Natural killer cell treated with Interleukin-12 subunit alpha and Interleukin-12 subunit beta and Interleukin-15 and Interleukin-18, amount 100 ng/mL, for 72 hours (primary cell): ENCODE results near the gene GALNT18. TPM values are rescaled to one million over a fixed set of nuclear protein-coding genes. Genes with fewer than 3 reads are reported as not detected.
"Not testable (repeated sequence)": the region's sequence is repeated elsewhere in the genome, so short reads cannot be mapped to it uniquely, and the experiment has no call there.

ENCODE experiments used
- ATAC-seq, 2 donors: fragments of 150-1000 bp; cut with Tn5 transposase in 1 of 2; sonication (Bioruptor Pico), chemical (Tn5 transposase) in 1 of 2; 2 replicates each; pipeline ENCODE4 v1.10.0; 2021
- DNase-seq: peaks from one replicate; pipeline ENCODE4 v3.0.0; 2022; ENCODE audit warnings: low spot score
- H3K27ac Mint-ChIP-seq, 2 donors: 1 replicate in 1 of 2; 2 replicates in 1 of 2; pipeline ENCODE4 v1.8.0; 2022; ENCODE audit warnings: mixed read lengths in 2 of 2, mild to moderate bottlenecking in 1 of 2, moderate library complexity in 1 of 2
- H3K27me3 Mint-ChIP-seq, 2 donors: 1 replicate in 1 of 2; 2 replicates in 1 of 2; pipeline ENCODE4 v1.8.0; 2022; ENCODE audit warnings: mixed read lengths in 2 of 2
- H3K36me3 Mint-ChIP-seq: one replicate; pipeline ENCODE4 v1.8.0; 2022; ENCODE audit warnings: mixed read lengths
- H3K4me1 Mint-ChIP-seq, 2 donors: 1 replicate in 1 of 2; 2 replicates in 1 of 2; pipeline ENCODE4 v1.8.0; 2022; ENCODE audit warnings: low read depth in 2 of 2, mixed read lengths in 2 of 2, mild to moderate bottlenecking in 1 of 2
- H3K4me3 Mint-ChIP-seq: one replicate; pipeline ENCODE4 v1.8.0; 2022; ENCODE audit warnings: mixed read lengths
- H3K9me3 Mint-ChIP-seq: 2 replicates; pipeline ENCODE4 v1.8.0; 2022; ENCODE audit warnings: mixed read lengths
- total RNA-seq, 2 donors: library from RNA; stranded (reverse); gene quantifications; one replicate each; pipeline ENCODE4 v1.2.3, GENCODE V29; 2022

GALNT18 gene
- total RNA-seq, 2 donors from 2014 or later = 0.29 to 0.73 TPM

DNA sequence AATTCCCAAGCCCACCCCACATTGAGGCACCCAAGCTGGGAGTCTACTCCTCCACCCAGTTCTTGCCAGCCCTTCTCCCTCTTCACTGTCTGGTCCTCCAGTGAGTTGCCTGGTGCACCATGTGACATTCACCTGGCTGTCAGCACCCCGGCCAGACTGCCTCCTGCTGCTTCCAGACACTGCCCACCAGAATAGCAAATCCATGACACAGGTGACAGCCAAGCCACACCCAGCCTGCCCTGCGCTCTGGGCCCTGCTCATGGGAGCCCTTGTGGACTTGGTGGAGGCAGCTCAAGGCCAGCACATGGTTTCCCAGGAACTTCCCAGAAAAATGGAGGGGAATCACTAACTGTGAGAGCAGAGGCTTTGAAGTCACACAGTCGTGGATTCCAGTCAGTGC lies 172.5 kb downstream of the GALNT18 start:
- H3K27me3 Mint-ChIP-seq = peaks cover 7% of the 10 kb centered on the region in 2 donors
- H3K27ac Mint-ChIP-seq = no peak overlapping the region
- no peak overlapping the region for H3K4me3 Mint-ChIP-seq
- ATAC-seq (peak in 1 of 2 donors; percentile 8), DNase-seq (no peak)
- H3K36me3 Mint-ChIP-seq = no peaks in the 10 kb centered on the region
- H3K9me3 Mint-ChIP-seq = no peaks in the 10 kb centered on the region
- H3K4me1 Mint-ChIP-seq = peaks cover 0 to 3% of the 10 kb centered on the region in 2 donors

DNA sequence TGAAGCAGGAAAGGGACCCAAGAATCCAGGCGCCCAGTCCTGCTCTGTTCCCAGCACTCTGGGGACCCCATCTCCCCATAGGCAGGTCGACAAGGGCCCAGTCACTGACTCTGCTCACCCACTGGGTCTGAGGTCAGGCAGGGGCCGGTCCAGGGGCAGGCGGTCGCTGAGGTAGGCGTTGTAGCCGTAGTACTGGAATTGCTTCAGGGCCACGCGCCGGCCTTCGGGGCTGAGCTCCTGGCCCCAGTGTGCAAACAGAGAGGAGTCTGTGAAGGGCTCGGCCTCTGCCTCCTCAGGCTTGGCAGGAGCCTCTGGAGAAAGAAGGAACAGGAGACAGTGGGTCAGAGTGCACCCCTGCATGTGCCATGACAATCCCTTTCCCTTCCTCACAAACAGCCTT lies 173.2 kb downstream of the GALNT18 start:
- ATAC-seq (no peak), DNase-seq (no peak)
- no peaks in the 10 kb centered on the region for H3K9me3 Mint-ChIP-seq
- H3K4me1 Mint-ChIP-seq = peaks cover 0 to 3% of the 10 kb centered on the region in 2 donors
- no peak overlapping the region for H3K27ac Mint-ChIP-seq
- no peaks in the 10 kb centered on the region for H3K36me3 Mint-ChIP-seq
- no peak overlapping the region for H3K4me3 Mint-ChIP-seq
- H3K27me3 Mint-ChIP-seq = peaks cover 7% of the 10 kb centered on the region in 2 donors

DNA sequence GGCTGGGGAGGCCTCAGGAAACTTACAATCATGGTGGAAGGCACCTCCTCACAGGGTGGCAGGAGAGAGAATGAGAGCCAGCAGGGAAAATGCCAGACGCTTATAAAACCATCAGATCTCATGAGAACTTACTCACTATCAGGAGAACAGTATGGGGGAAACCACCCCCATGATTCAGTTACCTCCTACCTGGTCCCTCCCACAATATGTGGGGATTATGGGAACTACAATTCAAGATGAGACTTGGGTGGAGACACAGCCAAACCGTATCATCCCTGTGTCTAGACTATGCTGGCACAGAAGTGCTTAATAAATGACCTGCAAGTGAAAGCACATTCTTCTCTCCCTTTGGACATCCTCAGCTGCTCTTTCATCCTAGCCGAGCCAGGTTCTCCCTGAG lies 174.2 kb downstream of the GALNT18 start:
- H3K36me3 Mint-ChIP-seq, H3K27me3 Mint-ChIP-seq, H3K9me3 Mint-ChIP-seq, H3K27ac Mint-ChIP-seq, H3K4me1 Mint-ChIP-seq, ATAC-seq, DNase-seq, H3K4me3 Mint-ChIP-seq: not testable (repeated sequence)

DNA sequence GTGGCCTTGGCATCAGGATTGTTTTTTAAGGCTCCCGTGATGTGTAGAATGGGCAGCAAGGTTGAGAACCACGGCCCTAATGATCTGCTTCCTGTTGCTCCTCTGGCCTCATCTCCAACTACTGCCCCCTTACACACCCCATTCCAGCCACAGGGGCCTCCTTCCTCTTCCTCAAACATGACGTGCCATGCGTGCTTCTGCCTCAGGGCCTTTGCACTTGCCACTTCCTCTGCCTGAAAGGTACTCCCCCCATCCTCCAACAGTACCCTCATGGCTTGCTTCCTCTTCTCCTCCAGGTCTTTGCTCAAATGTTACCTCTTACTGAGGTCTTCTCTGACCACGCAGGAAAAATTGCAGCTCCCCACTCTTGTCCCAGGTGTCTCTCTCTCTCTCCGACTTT lies 174.8 kb downstream of the GALNT18 start:
- H3K4me1 Mint-ChIP-seq = peaks cover 0 to 3% of the 10 kb centered on the region in 2 donors
- DNase-seq (no peak), ATAC-seq (no peak)
- no peaks in the 10 kb centered on the region for H3K36me3 Mint-ChIP-seq
- no peak overlapping the region for H3K4me3 Mint-ChIP-seq
- H3K27ac Mint-ChIP-seq = no peak overlapping the region
- peaks cover 7 to 9% of the 10 kb centered on the region in 2 donors for H3K27me3 Mint-ChIP-seq
- H3K9me3 Mint-ChIP-seq = no peaks in the 10 kb centered on the region

DNA sequence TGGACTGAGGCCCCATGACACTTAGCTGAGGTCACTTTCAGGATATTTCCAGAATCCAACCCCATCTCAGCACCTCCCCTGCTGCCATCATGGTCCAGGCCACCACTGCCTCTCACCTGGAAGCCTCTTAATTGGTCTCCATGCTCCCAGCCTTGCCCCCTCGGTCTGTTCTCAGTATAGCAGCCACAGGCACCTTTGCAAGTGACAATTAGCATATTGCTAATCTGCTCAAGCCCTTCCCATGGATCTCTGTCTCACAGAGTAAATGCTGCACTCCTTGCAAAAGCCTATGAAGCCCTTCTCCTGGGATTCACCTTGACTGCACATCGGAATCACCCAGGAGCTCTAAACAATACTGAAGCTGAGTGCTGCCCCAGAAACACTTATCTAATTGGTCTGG lies 175.2 kb downstream of the GALNT18 start:
- DNase-seq (no peak), ATAC-seq (no peak)
- Mint-ChIP-seq H3K36me3 (no peaks in the 10 kb centered on the region), H3K27ac (no peak overlapping the region), H3K27me3 (peaks cover 7 to 9% of the 10 kb centered on the region in 2 donors), H3K9me3 (no peaks in the 10 kb centered on the region), H3K4me1 (peaks cover 0 to 3% of the 10 kb centered on the region in 2 donors), H3K4me3 (no peak overlapping the region)

DNA sequence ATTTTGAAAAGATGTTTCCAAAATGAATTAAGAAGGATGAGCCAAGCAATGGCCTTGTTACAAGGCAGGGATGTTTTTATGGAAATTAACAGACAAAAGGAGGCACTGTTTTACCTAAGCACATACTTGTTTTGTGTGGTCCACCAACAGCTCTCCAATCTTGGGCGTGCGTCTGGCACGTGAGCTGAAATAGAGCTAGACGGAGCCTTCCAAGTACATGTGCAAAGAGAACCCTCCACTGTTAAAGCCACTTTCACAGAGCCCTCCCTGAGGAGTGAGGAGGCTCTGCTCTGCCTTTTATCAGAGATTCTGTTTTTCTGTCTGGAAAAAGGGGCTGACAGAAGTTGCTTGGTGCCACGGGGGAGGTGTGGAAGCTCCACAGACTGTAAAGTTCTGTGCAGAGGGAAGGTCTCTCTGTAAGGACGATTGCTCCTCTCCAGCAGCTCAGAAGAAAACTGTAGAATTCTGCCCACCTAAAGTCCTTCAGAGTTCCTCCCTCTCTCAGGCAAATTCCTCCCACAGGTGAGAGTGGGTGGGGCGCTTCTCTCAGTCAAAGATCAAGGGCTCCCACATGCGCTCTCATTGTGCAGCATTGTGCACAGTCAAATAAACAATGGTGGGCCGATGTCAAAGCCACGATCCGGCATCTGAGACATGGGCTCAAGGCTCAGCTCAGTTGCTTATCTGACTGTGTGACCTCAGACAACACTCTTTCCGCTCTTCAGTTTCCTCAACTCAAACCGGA lies 176.2 kb downstream of the GALNT18 start:
- Mint-ChIP-seq H3K9me3 (no peaks in the 10 kb centered on the region), H3K27ac (no peak overlapping the region), H3K4me1 (peaks cover 0 to 3% of the 10 kb centered on the region in 2 donors), H3K36me3 (no peaks in the 10 kb centered on the region), H3K27me3 (peaks cover 7 to 9% of the 10 kb centered on the region in 2 donors), H3K4me3 (no peak overlapping the region)
- ATAC-seq (no peak), DNase-seq (no peak)

DNA sequence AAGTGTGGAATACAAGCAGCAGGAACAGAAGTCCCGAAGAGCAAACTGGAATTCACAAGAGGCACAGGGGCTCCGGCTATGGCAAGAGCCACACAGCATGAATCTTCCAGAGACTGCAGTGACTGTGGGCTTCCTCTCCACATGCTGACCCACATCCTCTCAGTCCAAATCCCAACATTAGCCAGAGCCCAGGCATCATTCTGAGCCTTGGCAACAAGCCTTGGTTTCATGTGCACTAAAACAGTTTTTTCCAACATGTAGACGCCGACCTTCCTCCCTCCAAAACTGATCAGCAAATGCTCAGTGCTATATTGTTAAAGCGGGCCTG lies 177.0 kb downstream of the GALNT18 start:
- Mint-ChIP-seq H3K36me3 (no peaks in the 10 kb centered on the region), H3K27ac (no peak overlapping the region), H3K4me3 (no peak overlapping the region), H3K4me1 (peaks cover 0 to 3% of the 10 kb centered on the region in 2 donors), H3K27me3 (peaks cover 7 to 9% of the 10 kb centered on the region in 2 donors), H3K9me3 (no peaks in the 10 kb centered on the region)
- no peak for DNase-seq
- no peak for ATAC-seq

DNA sequence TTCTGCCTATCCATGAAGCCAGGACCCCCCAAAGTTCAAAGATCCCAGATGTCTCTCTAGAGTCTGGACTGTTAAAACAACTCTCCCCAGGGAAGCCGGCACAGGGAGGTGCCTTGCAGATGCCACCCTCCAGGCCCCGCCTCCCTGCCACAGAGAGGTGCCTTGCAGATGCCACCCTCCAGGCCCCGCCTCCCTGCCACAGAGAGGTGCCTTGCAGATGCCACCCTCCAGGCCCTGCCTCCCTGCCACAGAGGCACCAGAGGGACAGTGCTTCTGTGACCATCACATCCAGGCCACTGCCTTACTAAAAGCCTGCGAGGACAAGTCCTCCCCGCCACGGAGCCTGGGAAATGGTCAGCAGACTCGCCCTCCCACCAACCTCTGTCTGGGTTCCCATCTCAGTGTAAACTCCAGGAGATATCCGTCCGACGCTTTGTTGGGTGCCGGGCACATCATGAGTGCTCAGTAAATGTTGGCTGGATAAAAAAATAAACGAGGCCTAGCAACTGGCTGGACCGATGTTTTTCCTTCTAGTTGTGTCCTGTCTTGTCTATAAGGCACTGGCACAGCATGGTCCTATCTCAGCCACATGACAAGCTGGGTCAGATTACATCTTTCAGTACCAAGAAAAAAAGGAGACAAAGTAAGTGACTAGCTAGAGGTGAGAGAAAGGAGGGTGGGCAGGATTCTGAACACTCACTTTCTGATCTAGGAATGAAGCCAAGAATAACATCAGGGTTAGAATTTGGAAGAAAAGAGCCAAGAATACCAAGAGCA lies 177.6 kb downstream of the GALNT18 start:
- Mint-ChIP-seq H3K36me3 (no peaks in the 10 kb centered on the region), H3K9me3 (no peaks in the 10 kb centered on the region), H3K4me3 (no peak overlapping the region), H3K27ac (no peak overlapping the region), H3K4me1 (peaks cover 0 to 3% of the 10 kb centered on the region in 2 donors), H3K27me3 (peaks cover 7 to 8% of the 10 kb centered on the region in 2 donors)
- ATAC-seq (peak in 1 of 2 donors; percentile 23), DNase-seq (no peak)

DNA sequence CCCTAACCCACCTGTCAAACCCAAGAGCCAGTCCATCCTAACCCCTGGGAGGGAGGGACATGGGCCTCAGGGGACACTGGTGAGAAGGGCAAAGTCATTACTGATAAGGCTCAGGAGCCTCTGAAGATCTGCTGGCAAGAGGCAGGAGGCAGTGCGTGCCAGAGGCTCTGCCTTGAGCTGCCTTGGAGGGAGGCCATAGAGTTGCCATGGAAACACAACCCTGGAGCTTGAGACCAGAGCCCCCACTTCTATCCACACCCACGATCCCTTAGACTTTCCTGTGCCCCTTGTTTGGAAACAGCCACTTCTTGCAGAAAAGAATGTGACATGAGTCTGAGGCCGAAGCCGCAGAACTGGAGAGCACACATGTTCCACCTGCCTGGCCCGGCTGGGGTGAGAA lies 179.0 kb downstream of the GALNT18 start:
- DNase-seq (no peak), ATAC-seq (no peak)
- no peak overlapping the region for H3K27ac Mint-ChIP-seq
- H3K27me3 Mint-ChIP-seq = peaks cover 7 to 9% of the 10 kb centered on the region in 2 donors
- H3K36me3 Mint-ChIP-seq = no peaks in the 10 kb centered on the region
- no peak overlapping the region for H3K4me3 Mint-ChIP-seq
- H3K4me1 Mint-ChIP-seq = peaks cover 0 to 3% of the 10 kb centered on the region in 2 donors
- H3K9me3 Mint-ChIP-seq = no peaks in the 10 kb centered on the region

DNA sequence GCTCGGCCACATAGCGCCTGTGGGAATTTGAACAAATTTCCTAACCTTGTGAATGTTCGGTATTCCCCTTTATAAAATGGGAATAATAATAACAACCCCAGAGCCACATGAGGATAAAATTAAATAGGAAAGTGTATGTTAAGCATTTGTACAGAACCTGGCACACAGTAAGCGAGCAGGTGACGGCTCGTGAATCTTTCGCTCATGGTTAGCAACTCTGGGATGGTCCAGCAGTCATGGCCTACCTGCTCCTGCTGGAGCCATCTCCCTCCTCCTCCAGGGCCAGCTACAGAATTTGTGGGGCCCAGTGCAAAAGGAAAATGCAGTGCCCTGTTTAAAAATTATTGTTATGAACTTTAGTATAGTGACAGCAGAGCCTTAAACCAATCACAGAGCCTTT lies 180.3 kb downstream of the GALNT18 start:
- Mint-ChIP-seq H3K4me3 (no peak overlapping the region), H3K36me3 (no peaks in the 10 kb centered on the region), H3K27me3 (peaks cover 0 to 6% of the 10 kb centered on the region in 2 donors), H3K27ac (no peak overlapping the region), H3K4me1 (no peaks in the 10 kb centered on the region), H3K9me3 (no peaks in the 10 kb centered on the region)
- no peak for ATAC-seq
- DNase-seq = no peak

DNA sequence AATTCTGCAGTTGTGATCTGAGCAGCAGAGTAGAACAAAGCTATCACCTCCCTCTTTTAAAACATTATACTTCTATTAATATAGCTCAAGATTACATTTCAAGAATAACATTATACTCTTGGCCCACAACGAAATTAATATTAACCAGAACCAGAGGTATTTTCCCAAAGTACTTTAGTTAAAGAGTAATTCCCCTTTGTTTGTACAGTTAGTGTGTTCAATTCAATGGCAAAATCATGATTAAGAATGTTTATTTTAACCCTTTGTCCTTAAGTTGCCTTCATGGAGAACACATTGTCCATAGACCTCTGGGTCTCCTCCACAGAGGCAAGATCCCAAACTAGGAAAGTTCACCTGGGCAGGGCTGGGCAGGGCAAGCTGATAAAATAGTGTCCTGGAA lies 180.7 kb downstream of the GALNT18 start:
- H3K27ac Mint-ChIP-seq = no peak overlapping the region
- no peaks in the 10 kb centered on the region for H3K4me1 Mint-ChIP-seq
- H3K36me3 Mint-ChIP-seq = no peaks in the 10 kb centered on the region
- H3K27me3 Mint-ChIP-seq = peaks cover 0 to 6% of the 10 kb centered on the region in 2 donors
- H3K4me3 Mint-ChIP-seq = no peak overlapping the region
- DNase-seq (no peak), ATAC-seq (no peak)
- H3K9me3 Mint-ChIP-seq = no peaks in the 10 kb centered on the region

DNA sequence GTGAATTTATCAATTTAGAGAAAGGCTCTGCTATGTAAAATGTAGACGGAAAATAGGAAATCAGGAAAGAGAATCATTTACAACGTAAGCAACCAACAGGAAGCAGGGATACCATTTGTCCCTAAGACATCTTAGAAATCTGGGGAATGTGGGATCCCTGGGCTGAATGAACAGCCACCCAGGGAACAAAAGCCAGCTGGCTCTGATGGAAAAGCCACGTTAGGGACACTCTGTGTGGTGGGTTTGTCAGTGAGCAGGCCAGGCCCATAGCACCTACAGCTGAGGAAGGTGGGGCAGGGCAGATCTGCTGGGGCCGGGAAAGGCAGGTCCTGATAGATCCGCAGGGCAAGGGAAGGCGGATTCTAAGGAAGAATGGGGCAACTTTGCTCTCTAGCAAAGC lies 181.7 kb downstream of the GALNT18 start:
- Mint-ChIP-seq H3K36me3 (no peaks in the 10 kb centered on the region), H3K27ac (no peak overlapping the region), H3K4me3 (no peak overlapping the region), H3K27me3 (peaks cover 0 to 6% of the 10 kb centered on the region in 2 donors), H3K9me3 (no peaks in the 10 kb centered on the region), H3K4me1 (no peaks in the 10 kb centered on the region)
- no peak for DNase-seq
- ATAC-seq = no peak

DNA sequence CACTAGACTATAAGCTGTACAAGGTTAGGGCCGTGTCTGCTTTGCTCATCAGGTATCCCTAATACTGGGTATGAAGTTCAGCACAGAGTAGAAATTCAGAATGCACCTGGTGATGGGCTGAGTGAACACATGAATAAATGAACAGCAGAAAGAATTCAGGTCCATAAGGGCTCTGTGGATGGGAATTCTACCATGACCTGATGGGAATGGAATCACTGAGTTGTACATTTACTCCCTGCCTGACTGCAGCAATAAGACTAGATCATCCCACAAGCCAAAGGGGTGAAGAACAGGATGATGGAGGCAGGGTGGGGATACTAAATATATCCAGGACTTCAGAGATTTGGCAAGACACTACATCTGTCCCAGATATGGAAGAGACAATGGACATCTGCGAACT lies 182.2 kb downstream of the GALNT18 start:
- Mint-ChIP-seq H3K4me3 (no peak overlapping the region), H3K36me3 (no peaks in the 10 kb centered on the region), H3K27ac (no peak overlapping the region), H3K9me3 (no peaks in the 10 kb centered on the region), H3K4me1 (no peaks in the 10 kb centered on the region), H3K27me3 (peaks cover 0 to 6% of the 10 kb centered on the region in 2 donors)
- DNase-seq = no peak
- no peak for ATAC-seq

DNA sequence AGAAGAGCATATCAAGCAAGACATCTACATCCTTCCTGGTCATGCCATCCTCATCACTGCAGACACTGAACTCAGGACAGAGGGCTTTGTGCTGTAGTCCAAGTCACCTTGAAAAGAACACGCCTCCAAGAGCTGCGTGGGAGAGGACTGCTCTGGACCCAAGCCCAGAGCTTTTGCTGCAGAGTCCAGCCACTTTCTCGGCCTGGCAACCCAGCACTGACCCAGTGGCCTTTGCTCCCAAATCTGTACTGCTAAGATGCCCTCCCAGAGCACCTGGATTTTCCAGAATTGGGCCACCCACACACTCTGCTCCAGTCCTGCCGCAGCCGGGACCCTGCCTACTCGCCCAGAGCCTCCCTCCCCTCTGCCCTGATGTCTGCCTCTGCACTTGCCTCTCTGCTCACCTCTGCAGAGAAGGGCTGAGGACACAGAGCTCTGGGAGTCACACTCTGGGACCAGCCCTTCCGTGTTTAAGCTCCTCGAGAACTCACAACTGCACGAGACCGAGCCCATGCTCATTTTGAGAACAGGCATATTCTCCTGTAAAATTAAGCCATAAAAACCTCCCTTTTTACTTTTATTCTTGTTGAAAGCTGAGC lies 185.0 kb downstream of the GALNT18 start:
- no peaks in the 10 kb centered on the region for H3K9me3 Mint-ChIP-seq
- no peak overlapping the region for H3K27ac Mint-ChIP-seq
- H3K4me1 Mint-ChIP-seq = peaks cover 0 to 3% of the 10 kb centered on the region in 2 donors
- H3K27me3 Mint-ChIP-seq = peaks cover 0 to 6% of the 10 kb centered on the region in 2 donors
- no peaks in the 10 kb centered on the region for H3K36me3 Mint-ChIP-seq
- no peak overlapping the region for H3K4me3 Mint-ChIP-seq
- ATAC-seq (no peak), DNase-seq (no peak)
